Stromal cell of bone marrow (primary cell): Measurements from ENCODE around the gene TUBB2A.
"Not testable (repeated sequence)": the region's sequence is repeated elsewhere in the genome, so short reads cannot be mapped to it uniquely, and the experiment has no call there.

Experiments
- DNase-seq: peaks from one replicate; pipeline ENCODE4 v3.0.0-alpha.2; 2012; ENCODE audit warnings: low read depth

The TUBB2A gene

GRCh38 chr6:3157131-3157933, at the start of gene TUBB2A:
TSS of gene TUBB2A (minus strand) at chr6:3157544. CDS start at chr6:3157463, 81 bp downstream.
- peak; percentile 55 for DNase-seq

GRCh38 chr6:3206339-3207015, 49.1 kb upstream of the TUBB2A start:
- no peak for DNase-seq

- DNase-seq: peak; percentile 99
Measured at GRCh38 chr6:3205913-3206312, 48.6 kb upstream of the TUBB2A start.

DNA sequence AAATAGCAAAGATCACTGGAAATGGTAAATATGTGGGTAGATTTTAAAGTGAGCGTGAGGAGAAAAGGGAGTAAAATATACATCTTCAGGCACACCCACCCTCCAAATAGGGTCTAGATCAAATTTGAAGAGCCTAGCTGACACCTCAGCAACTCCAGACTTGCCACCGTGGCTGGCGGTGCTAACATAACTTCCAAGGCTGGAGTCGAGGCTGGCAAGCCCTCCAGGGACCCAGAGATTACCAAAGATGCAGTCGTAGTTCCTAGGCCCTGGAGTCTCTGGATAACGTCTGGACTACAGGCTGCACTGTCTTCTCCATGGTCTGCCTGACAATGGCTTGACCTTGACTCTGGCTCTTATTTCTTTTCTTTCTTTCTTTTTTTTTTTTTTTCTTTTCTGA, 47.6 kb upstream of the TUBB2A start:
- no peak for DNase-seq

- DNase-seq: no peak
Measured at GRCh38 chr6:3202999-3203696, 45.8 kb upstream of the TUBB2A start.

- DNase-seq: no peak
Measured at GRCh38 chr6:3201388-3201787, 44.0 kb upstream of the TUBB2A start.

GRCh38 chr6:3200682-3201081, 43.3 kb upstream of the TUBB2A start:
- DNase-seq: no peak

GRCh38 chr6:3199382-3199781, 42.0 kb upstream of the TUBB2A start:
- no peak for DNase-seq

GRCh38 chr6:3197734-3198133, 40.4 kb upstream of the TUBB2A start:
- not testable (repeated sequence) for DNase-seq

- DNase-seq: no peak
Measured at GRCh38 chr6:3196770-3197169, 39.4 kb upstream of the TUBB2A start.

- no peak for DNase-seq
Measured at GRCh38 chr6:3195695-3196497, 38.6 kb upstream of the TUBB2A start.

GRCh38 chr6:3195420-3195694, 38.0 kb upstream of the TUBB2A start:
- DNase-seq: no peak

GRCh38 chr6:3194535-3195419, 37.4 kb upstream of the TUBB2A start:
- no peak for DNase-seq

GRCh38 chr6:3193102-3193849, 35.9 kb upstream of the TUBB2A start:
- no peak for DNase-seq

DNA sequence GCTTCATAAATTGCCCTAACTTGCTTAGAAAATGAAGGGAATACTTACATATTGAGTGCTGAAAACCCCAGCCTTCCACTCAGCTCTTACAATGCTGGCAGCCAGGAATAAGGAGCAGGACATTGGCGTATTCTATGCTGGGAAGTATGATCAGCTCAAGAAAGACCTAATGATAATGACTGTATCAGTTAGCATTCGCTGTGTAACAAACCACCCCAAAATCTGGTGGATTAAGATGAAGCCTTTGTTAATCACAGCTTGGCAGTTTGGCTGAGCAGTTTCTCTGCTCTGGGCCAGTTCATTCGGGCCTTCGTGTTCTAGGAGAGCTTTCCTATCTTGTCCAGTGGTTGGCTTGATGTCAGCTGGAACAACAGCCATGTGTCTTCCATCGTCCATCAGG, 33.4 kb upstream of the TUBB2A start:
- DNase-seq: no peak

DNA sequence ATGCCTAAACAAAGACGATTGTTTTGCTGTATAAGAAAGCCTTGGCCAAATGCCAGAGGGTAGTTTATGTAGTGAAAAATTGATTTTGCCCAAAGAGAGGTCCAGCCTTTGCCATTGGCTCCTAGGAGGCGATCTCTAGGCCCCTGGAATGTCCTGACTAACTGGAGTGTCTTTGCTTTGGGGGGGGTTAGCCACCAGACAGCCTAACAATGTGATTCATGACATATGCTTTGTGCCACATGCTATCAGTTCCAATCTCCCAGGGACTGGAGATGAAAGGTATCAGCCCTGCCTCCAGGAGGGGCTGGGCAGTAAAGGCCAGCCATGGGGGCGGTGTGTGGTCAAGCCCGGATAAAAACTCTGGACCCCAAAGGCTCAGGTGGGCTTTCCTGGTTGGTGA, 32.7 kb upstream of the TUBB2A start:
- no peak for DNase-seq

DNA sequence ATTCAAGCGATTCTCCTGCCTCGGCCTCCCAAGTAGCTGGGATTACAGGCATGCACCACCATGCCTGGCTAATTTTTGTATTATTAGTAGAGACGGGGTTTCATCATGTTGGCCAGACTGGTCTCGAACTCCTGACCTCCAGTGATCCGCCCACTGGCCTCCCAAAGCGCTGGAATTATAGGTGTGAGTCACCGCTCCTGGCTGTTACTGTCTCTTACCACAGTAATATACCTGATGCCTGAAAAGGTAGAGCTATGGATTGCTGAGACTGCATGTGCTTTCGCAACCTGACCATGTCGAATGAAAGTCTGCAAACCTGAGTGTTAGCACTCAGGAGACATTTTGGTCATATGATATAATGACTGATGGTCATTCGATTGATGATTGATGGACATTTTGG, 31.8 kb upstream of the TUBB2A start:
- not testable (repeated sequence) for DNase-seq

GRCh38 chr6:3188262-3188661, 30.9 kb upstream of the TUBB2A start:
- DNase-seq: no peak

DNA sequence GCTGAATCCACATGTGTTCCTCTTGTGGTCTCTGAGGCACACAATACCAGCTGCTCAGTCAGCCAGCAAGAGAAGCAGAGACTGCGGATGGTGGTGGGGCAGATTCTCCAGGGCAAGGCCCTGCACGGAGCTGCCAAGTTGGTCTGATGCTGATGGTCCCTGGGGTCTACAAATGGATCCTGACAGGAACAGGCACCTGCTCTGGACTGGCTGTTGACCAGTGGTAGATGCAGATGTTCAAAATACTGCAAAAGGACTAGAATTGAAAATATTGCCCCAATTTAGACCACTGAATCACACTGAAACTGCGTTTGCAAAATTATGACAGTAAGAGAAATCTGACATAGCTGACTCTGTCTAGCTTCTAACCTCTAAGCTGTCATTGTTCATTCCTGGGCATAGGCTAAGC, 29.6 kb upstream of the TUBB2A start:
- DNase-seq: no peak

DNA sequence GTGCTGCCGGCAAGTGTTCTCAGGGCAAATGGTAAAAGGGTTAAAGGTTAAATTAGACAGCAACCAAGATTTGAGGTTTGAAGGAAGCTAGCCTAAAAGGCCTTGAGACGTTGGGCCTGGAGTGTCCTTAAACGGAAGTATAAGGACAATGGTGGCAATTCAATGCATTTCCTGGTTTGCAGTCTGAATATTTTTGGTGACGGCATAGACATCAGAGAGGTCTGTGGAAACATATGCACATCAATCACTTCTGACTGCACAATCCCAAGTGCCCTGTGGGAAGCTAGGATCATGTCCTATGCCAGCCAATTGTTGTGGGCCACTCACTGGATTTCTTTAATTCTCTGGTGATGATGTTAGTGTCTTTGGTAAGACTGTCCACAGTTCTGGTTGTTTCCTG, 25.7 kb upstream of the TUBB2A start:
- no peak for DNase-seq

DNA sequence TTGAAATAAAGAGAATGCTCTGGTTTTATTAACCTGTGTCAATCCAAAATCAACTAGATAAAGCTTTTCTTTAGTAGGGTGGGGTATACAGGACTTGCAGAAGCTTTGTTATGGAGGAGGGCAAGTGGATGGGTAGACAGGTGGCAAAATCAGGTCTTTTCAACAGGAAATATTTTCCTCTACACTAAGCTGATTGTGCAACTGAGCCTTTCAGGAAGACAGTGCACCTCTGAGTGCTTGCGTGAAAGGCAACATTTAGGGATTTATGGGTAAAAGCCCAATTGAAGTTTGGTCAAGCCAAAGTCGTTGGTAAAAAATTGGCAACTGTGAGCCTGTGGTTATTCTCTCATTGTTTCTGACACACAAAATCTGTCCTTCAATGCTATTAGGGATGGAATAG, 23.8 kb upstream of the TUBB2A start:
- no peak for DNase-seq
